AG04449 (cell line): ENCODE data around the gene NOS1AP.

Source experiments
- CTCF ChIA-PET: fragments of 350-600 bp; formaldehyde crosslinking; extraction: SDS; loops from one replicate; lab custom pipeline; 2021; ENCODE audit warnings: antibody characterized with exemption; lab: Yijun Ruan, JAX
- POLR2A ChIA-PET: fragments of 400-600, 350-600 bp; formaldehyde crosslinking; extraction: SDS; loops from one replicate; lab custom pipeline; 2020; ENCODE audit warnings: antibody characterized with exemption, inconsistent platforms; lab: Yijun Ruan, JAX
- DNase-seq: peaks from one replicate; pipeline ENCODE4 v3.0.0-alpha.2; 2010; ENCODE audit warnings: low read depth, low spot score
- H3K4me3 ChIP-seq: 2 replicates; pipeline ENCODE4 v1.5.1; 2011; ENCODE audit warnings: low read depth, mild to moderate bottlenecking, control low read depth, low read length
- TF ChIP-seq, protein P1 (sequence below): IDR thresholded peaks from one replicate; pipeline ENCODE4 v1.5.1; 2011; ENCODE audit warnings: mild to moderate bottlenecking, moderate library complexity, low read length, control low read depth, inconsistent platforms; ENCODE audit not compliant: insufficient read depth; ENCODE audit errors: missing control alignments

The NOS1AP gene

DNA sequence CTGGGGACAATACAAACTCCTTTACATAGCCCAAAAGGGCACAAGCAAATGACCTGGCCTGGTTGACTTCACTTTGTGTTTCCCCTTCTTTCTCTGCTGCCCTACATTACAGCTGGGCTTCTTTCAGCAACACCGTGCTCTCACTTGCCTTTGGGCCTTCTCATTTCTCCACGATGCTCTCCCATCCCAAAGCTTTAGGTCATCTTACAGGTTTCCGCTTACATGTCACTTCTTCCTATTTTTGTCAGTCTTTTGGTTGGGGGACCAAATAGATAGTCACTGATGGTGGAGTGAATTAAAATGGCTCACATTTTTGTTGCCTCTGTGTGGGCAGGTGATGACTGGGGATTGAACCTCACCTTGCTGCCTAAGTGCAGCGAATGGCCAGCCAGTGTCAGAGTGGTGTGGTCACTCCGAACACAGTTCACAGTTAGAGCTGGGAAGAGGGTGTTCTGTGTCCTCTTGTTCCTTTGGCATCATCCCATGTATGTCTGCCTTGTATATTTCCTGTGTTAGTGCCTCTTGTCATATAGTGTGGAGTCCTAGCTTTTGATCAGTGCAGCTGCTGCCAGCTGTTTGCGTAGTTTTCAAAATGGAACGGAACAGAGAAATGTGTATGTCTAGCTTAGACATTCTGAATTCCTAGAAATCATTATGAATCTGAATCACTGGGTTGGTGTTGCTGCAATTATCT, 134.8 kb downstream of the NOS1AP start:
- DNase-seq: no peak
- POLR2A ChIA-PET: no interaction called here
- no peak overlapping the region for H3K4me3 ChIP-seq
- CTCF ChIA-PET: no interaction called here
- TF ChIP-seq, protein P1, sequence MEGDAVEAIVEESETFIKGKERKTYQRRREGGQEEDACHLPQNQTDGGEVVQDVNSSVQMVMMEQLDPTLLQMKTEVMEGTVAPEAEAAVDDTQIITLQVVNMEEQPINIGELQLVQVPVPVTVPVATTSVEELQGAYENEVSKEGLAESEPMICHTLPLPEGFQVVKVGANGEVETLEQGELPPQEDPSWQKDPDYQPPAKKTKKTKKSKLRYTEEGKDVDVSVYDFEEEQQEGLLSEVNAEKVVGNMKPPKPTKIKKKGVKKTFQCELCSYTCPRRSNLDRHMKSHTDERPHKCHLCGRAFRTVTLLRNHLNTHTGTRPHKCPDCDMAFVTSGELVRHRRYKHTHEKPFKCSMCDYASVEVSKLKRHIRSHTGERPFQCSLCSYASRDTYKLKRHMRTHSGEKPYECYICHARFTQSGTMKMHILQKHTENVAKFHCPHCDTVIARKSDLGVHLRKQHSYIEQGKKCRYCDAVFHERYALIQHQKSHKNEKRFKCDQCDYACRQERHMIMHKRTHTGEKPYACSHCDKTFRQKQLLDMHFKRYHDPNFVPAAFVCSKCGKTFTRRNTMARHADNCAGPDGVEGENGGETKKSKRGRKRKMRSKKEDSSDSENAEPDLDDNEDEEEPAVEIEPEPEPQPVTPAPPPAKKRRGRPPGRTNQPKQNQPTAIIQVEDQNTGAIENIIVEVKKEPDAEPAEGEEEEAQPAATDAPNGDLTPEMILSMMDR: no peak

DNA sequence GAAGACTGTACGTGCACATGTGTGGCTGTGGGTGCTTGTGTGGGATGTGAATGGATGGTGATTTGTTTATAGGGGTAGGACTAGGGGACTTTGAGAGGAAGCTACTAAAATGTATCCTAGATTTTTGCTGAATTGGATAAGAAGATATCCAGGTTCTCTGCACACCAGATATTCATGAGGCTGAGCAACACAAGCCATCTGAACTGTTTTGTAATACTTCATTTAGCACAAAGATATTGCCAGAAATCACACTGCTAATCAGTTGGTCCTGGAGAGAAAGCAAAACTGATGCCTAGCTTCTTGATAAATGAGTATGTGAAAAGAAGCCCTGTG, 135.3 kb downstream of the NOS1AP start:
- TF ChIP-seq, protein P1: no peak
- no peak for DNase-seq
- CTCF ChIA-PET: no interaction called here
- POLR2A ChIA-PET: no interaction called here
- no peak overlapping the region for H3K4me3 ChIP-seq

DNA sequence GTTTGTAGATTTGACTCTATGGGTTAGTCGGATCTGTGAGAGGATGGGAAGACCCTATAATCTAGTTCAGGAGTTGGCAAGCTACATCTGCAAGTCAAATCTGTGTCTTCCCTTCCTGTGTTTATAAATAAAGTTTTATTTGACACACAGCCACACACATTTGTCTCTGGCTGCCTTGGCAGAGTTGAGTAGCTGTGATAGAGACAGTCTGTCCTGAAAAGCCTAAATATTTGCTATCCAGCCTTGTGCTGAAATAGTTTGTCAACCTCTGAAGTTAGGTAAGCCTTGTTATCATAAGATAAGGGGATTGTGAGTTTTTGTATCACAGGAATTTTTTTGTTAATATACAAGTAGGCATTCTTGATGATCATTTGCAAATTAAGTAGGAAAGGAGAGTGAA, 136.8 kb downstream of the NOS1AP start:
- no peak overlapping the region for H3K4me3 ChIP-seq
- DNase-seq: no peak
- POLR2A ChIA-PET: no interaction called here
- TF ChIP-seq, protein P1: no peak
- CTCF ChIA-PET: interaction anchor here (0.6 kb wide), 1 partner anchor 77 kb away, joined by 3 read pairs; no protein-coding TSS in a partner anchor

DNA sequence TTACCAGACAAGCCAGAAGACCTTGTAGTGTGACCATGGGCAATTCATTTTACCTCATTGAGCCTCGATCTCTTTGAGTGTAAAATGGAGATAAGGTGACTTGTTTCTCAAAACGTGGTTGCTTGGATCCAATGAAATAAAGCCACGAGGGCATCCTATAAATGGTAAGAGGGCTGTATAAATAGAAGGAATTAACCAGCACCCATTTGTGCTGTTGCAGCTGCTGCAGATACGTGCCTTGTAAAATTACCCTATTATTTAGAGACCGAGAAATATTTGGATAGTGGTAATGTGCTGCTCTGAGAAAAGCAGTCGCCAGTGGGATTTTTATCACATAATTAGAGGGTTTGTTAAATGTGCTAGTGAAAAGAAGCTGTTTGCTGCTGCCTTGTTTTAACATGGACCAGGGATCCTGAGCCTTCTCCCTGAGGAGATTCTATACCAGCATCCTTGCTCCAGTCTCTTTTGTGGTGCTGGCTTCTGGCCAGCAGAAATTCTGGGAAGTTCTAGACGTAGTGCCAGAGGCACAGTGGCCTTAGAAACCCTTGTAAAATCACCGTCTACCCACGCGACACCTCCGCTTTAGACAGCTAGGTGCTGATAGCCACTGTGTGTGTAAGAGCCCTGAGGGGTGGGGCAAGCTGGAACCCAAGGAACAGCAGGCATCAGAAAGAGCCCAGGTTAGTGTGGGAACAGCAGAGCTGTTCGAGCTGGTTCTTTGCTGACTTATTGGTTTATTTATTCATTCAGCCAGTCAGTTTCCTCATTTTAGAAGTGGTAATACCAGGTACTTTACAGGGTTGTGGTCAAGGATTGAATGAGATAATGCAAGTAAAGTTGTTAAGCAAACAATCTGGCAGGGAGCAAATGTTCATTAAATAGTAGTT, 137.5 kb downstream of the NOS1AP start:
- TF ChIP-seq, protein P1: no peak
- H3K4me3 ChIP-seq: no peak overlapping the region
- POLR2A ChIA-PET: no interaction called here
- no peak for DNase-seq
- CTCF ChIA-PET: no interaction called here

DNA sequence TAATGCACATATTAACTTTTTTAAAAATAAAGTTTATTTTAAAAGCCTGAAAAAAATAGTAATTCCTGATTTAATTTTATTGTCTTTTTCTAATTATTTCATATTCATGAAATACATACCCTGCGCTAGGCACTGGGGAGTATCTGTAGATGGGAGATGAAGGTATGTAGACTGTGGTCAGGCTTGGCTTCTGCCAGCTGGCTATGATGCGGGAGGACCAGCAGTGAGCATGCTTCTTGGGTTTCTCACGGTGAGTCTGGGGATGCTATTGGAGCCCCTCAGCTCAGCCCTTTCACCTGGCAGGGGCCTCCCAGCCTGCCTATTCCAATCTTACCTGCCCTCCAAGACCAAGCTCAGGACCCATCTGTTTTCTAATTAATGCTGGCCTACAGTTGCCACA, 138.4 kb downstream of the NOS1AP start:
- TF ChIP-seq, protein P1: no peak
- no peak overlapping the region for H3K4me3 ChIP-seq
- POLR2A ChIA-PET: no interaction called here
- no peak for DNase-seq
- CTCF ChIA-PET: no interaction called here

DNA sequence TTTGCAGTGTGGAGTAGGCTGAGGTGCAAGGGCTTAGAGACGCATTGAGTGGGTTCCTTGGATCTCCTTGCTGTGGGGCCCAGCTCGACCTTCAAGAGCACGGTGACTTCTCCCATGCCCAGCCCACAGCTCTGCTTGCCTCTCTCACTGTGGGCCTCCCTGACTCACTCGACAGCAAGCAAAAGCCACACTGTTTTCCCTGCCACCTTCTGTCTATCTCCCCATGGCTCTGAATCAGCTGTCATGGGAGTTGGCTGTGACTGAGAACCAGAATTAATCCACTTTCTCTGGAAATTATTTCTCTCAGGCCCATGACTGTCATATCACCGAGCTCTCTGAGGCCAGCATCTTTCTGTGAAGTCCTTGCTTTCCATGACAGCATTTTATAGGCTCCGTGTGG, 140.7 kb downstream of the NOS1AP start:
- DNase-seq: no peak
- ChIA-PET POLR2A (no interaction called here), CTCF (no interaction called here)
- no peak overlapping the region for H3K4me3 ChIP-seq
- TF ChIP-seq, protein P1: no peak
